ENCODE data around the gene KCNF1. TPM values are rescaled to one million over a fixed set of nuclear protein-coding genes. Genes with fewer than 3 reads are reported as not detected.

The KCNF1 gene
- total RNA-seq, 1 experiment from 2014 or later: 1.3 TPM

- POLR2A ChIA-PET (ENCODE audit: unreplicated experiment): no interaction called here
- intact Hi-C loops (cut with micrococcal nuclease): no loop called here
- H3K4me3 ChIP-seq (ENCODE audit: low read length): no peak overlapping the region
- no peak for DNase-seq
- no peak overlapping the region for H3K27ac ChIP-seq (ENCODE audit: low read length)
- no peaks in the 10 kb centered on the region for H4K20me1 ChIP-seq (ENCODE audit: low read length)
- H2AFZ ChIP-seq (ENCODE audit: low read length): no peak overlapping the region
- H3K4me1 ChIP-seq (ENCODE audit: insufficient read depth, low read length): no peaks in the 10 kb centered on the region
- BruUV-seq (replicated peaks): no TSS peak
- ATAC-seq: no peak
- TF ChIP-seq EZH2phosphoT487 (IDR thresholded peaks at IDR 0.05; ENCODE audit: borderline replicate concordance, low read length) (no peak), CTCF (conservative IDR thresholded peaks at IDR 0.05; ENCODE audit: low read depth, low read length) (no peak), EZH2 (IDR thresholded peaks at IDR 0.05; ENCODE audit: low read length, unreplicated experiment) (no peak)
- no peak overlapping the region for H3K4me2 ChIP-seq (ENCODE audit: low read length)
- CTCF ChIA-PET: no interaction called here
- H3K36me3 ChIP-seq (ENCODE audit: low read depth, low read length): no peaks in the 10 kb centered on the region
- no peaks in the 10 kb centered on the region for H3K79me2 ChIP-seq (ENCODE audit: low read length)
- no peak overlapping the region for H3K9ac ChIP-seq (ENCODE audit: low read length)
- H3K27me3 ChIP-seq (ENCODE audit: low read length): peaks cover 13% of the 10 kb centered on the region; the same call in 1 of the 2 replicates
- H3K9me3 ChIP-seq (ENCODE audit: low read length): no peaks in the 10 kb centered on the region
- H3K9me2 ChIP-seq (replicated peaks; ENCODE audit: low read length): no peaks in the 10 kb centered on the region
- no peaks in the 10 kb centered on the region for H3F3A ChIP-seq (ENCODE audit: low read length, unreplicated experiment)
Measured at GRCh38 chr2:10954416-10954815, 42.7 kb downstream of the KCNF1 start.

GRCh38 chr2:10954856-10955818 is 43.4 kb downstream of the KCNF1 start:
- Histone ChIP-seq H3K9me2 (replicated peaks; ENCODE audit: low read length) (no peaks in the 10 kb centered on the region), H4K20me1 (ENCODE audit: low read length) (no peaks in the 10 kb centered on the region), H3K9ac (ENCODE audit: low read length) (no peak overlapping the region), H3K4me3 (ENCODE audit: low read length) (no peak overlapping the region), H3K4me2 (ENCODE audit: low read length) (no peak overlapping the region), H3F3A (ENCODE audit: low read length, unreplicated experiment) (no peaks in the 10 kb centered on the region), H3K4me1 (ENCODE audit: insufficient read depth, low read length) (no peaks in the 10 kb centered on the region), H3K9me3 (ENCODE audit: low read length) (no peaks in the 10 kb centered on the region), H3K79me2 (ENCODE audit: low read length) (no peaks in the 10 kb centered on the region), H3K36me3 (ENCODE audit: low read depth, low read length) (no peaks in the 10 kb centered on the region), H2AFZ (ENCODE audit: low read length) (no peak overlapping the region), H3K27me3 (ENCODE audit: low read length) (peaks cover 13% of the 10 kb centered on the region; the same call in 1 of the 2 replicates), H3K27ac (ENCODE audit: low read length) (no peak overlapping the region)
- no peak for TF ChIP-seq EZH2 (IDR thresholded peaks at IDR 0.05; ENCODE audit: low read length, unreplicated experiment)
- TF ChIP-seq CTCF (conservative IDR thresholded peaks at IDR 0.05; ENCODE audit: low read depth, low read length): no peak
- TF ChIP-seq EZH2phosphoT487 (IDR thresholded peaks at IDR 0.05; ENCODE audit: borderline replicate concordance, low read length): no peak
- DNase-seq (peak; percentile 41), ATAC-seq (no peak)
- BruUV-seq (replicated peaks): no TSS peak
- intact Hi-C loops (cut with micrococcal nuclease): no loop called here
- POLR2A ChIA-PET (ENCODE audit: unreplicated experiment): no interaction called here
- CTCF ChIA-PET: no interaction called here
